GM23338 (cell line): ENCODE measurements around the gene KIF24. TPM values are rescaled to one million over a fixed set of nuclear protein-coding genes. Genes with fewer than 3 reads are reported as not detected.

Experiments
- ATAC-seq: fragments of 200-7000 bp; cut with Tn5 transposase; 3 replicates; pipeline ENCODE4 v1.9.1; 2020
- DNase-seq: peaks from one replicate; pipeline ENCODE4 v3.0.0-alpha.2; 2015; ENCODE audit warnings: low spot score
- H2AFZ ChIP-seq: fragments of 200-600 bp; sonication (generic); 2 replicates; pipeline ENCODE4 v1.8.0; 2016; ENCODE audit warnings: antibody characterized with exemption, mild to moderate bottlenecking, moderate library complexity
- H3F3A ChIP-seq: fragments of 200-600 bp; sonication (generic); replicated peaks from 2 replicates; pipeline ENCODE4 v1.8.0; 2017; ENCODE audit warnings: antibody characterized with exemption, mixed run types, low read depth
- H3K27ac ChIP-seq: fragments of 200-600 bp; sonication (generic); 2 replicates; pipeline ENCODE4 v1.6.1; 2016; ENCODE audit warnings: low read depth
- H3K27me3 ChIP-seq: fragments of 200-600 bp; sonication (generic); 2 replicates; pipeline ENCODE4 v1.8.0; 2016; ENCODE audit warnings: mild to moderate bottlenecking, mixed run types, moderate library complexity; ENCODE audit not compliant: insufficient read depth
- H3K36me3 ChIP-seq: fragments of 200-600 bp; sonication (generic); 2 replicates; pipeline ENCODE4 v1.8.0; 2016; ENCODE audit warnings: mild to moderate bottlenecking; ENCODE audit not compliant: insufficient read depth
- H3K4me1 ChIP-seq: fragments of 200-600 bp; sonication (generic); 2 replicates; pipeline ENCODE4 v1.8.0; 2016; ENCODE audit warnings: mild to moderate bottlenecking, moderate library complexity; ENCODE audit not compliant: insufficient read depth
- H3K4me2 ChIP-seq: fragments of 200-600 bp; sonication (generic); 2 replicates; pipeline ENCODE4 v1.7.1; 2017; ENCODE audit warnings: mixed run types
- H3K4me3 ChIP-seq: fragments of 200-600 bp; sonication (generic); 2 replicates; pipeline ENCODE4 v1.6.1; 2016; ENCODE audit warnings: mixed run types
- H3K79me2 ChIP-seq: fragments of 200-600 bp; sonication (generic); replicated peaks from 2 replicates; pipeline ENCODE4 v1.8.0; 2017; ENCODE audit warnings: mild to moderate bottlenecking; ENCODE audit not compliant: insufficient read depth
- H3K9me2 ChIP-seq: fragments of 200-600 bp; sonication (generic); 2 replicates; pipeline ENCODE4 v1.8.0; 2017; ENCODE audit not compliant: insufficient read depth
- H4K20me1 ChIP-seq: fragments of 200-600 bp; sonication (generic); replicated peaks from 2 replicates; pipeline ENCODE4 v1.8.0; 2017; ENCODE audit warnings: mild to moderate bottlenecking; ENCODE audit not compliant: insufficient read depth
- H3K27ac Mint-ChIP-seq: 2 replicates; pipeline ENCODE4 v1.8.0; 2020; ENCODE audit warnings: inconsistent platforms, mild to moderate bottlenecking, moderate library complexity, mixed read lengths
- H3K27me3 Mint-ChIP-seq: 3 replicates; pipeline ENCODE4 v1.8.0; 2022; ENCODE audit warnings: low read depth, mild to moderate bottlenecking, moderate library complexity, mixed read lengths, inconsistent platforms; ENCODE audit not compliant: insufficient read depth, poor library complexity
- H3K36me3 Mint-ChIP-seq: 3 replicates; pipeline ENCODE4 v1.8.0; 2021; ENCODE audit warnings: low read depth, mild to moderate bottlenecking, inconsistent platforms, moderate library complexity, mixed read lengths
- H3K4me1 Mint-ChIP-seq: 3 replicates; pipeline ENCODE4 v1.8.0; 2020; ENCODE audit warnings: mild to moderate bottlenecking, inconsistent platforms, mixed read lengths
- H3K4me3 Mint-ChIP-seq: 3 replicates; pipeline ENCODE4 v1.8.0; 2021; ENCODE audit warnings: moderate library complexity, mild to moderate bottlenecking, inconsistent platforms, mixed read lengths
- H3K9me3 Mint-ChIP-seq: 3 replicates; pipeline ENCODE4 v1.8.0; 2020; ENCODE audit warnings: moderate library complexity, mild to moderate bottlenecking, inconsistent platforms, mixed read lengths
- CREB1 ChIP-seq: fragments of 250-450 bp; sonication (Bioruptor Pico); IDR thresholded peaks from 2 replicates; pipeline ENCODE4 v1.5.0; 2020; ENCODE audit warnings: low read depth, mild to moderate bottlenecking, moderate library complexity
- ETS1 ChIP-seq: IDR thresholded peaks from 2 replicates; pipeline ENCODE4 v1.6.1; 2016; ENCODE audit warnings: antibody characterized with exemption
- EZH2 ChIP-seq: fragments of 200-600 bp; sonication (generic); IDR thresholded peaks from one replicate; pipeline ENCODE4 v1.8.0; 2017; ENCODE audit warnings: antibody characterized with exemption, mild to moderate bottlenecking, low read depth; ENCODE audit not compliant: unreplicated experiment
- EZH2phosphoT487 ChIP-seq: fragments of 200-600 bp; sonication (generic); IDR thresholded peaks from one replicate; pipeline ENCODE4 v1.8.1; 2018; ENCODE audit warnings: antibody characterized with exemption; ENCODE audit not compliant: unreplicated experiment
- JUNB ChIP-seq: IDR thresholded peaks from one replicate; pipeline ENCODE4 v1.6.1; 2016; ENCODE audit warnings: antibody characterized with exemption; ENCODE audit not compliant: unreplicated experiment
- NANOG ChIP-seq: IDR thresholded peaks from 2 replicates; pipeline ENCODE4 v1.6.1; 2016; ENCODE audit warnings: antibody characterized with exemption, borderline replicate concordance
- POLR2AphosphoS5 ChIP-seq: IDR thresholded peaks from 2 replicates; pipeline ENCODE4 v1.6.1; 2016; ENCODE audit warnings: antibody characterized with exemption, low read depth
- REST ChIP-seq: IDR thresholded peaks from one replicate; pipeline ENCODE4 v1.6.1; 2018; ENCODE audit warnings: antibody characterized with exemption; ENCODE audit not compliant: unreplicated experiment
- STAT1 ChIP-seq: IDR thresholded peaks from one replicate; pipeline ENCODE4 v1.6.1; 2016; ENCODE audit warnings: antibody characterized with exemption; ENCODE audit not compliant: unreplicated experiment
- ZNF114 ChIP-seq: fragments of 250-450 bp; sonication (Bioruptor Pico); IDR thresholded peaks from 2 replicates; pipeline ENCODE4 v1.5.0; 2020; ENCODE audit warnings: mild to moderate bottlenecking, moderate library complexity
- ZNF331 ChIP-seq: fragments of 250-450 bp; sonication (Bioruptor Pico); IDR thresholded peaks from 2 replicates; pipeline ENCODE4 v1.5.0; 2020; ENCODE audit warnings: low read depth, mild to moderate bottlenecking, moderate library complexity
- ZNF462 ChIP-seq: fragments of 250-450 bp; sonication (Bioruptor Pico); IDR thresholded peaks from 2 replicates; pipeline ENCODE4 v1.5.0; 2020; ENCODE audit warnings: mild to moderate bottlenecking, moderate library complexity
- polyA plus RNA-seq: library from polyadenylated mRNA; unstranded; fragments of >200 nt; fragmentation: Nextera tagmentation; extraction: Ambion mirVana; gene quantifications from 2 replicates; pipeline ENCODE4 v1.2.1, GENCODE V29; 2016
- total RNA-seq: library from RNA; depleted of rRNA; stranded (reverse); fragments of >200 nt; shearing (Covaris generic); gene quantifications from 2 replicates; pipeline ENCODE4 v1.2.3, GENCODE V29; 2014
- TF ChIP-seq, protein P1 (sequence below), 2 experiments: fragments of 200-600 bp in 1 of 2; sonication (generic) in 1 of 2; conservative IDR thresholded peaks; 2 replicates each; pipeline versions ENCODE4 v1.5.1 to v1.6.1; 2016 to 2017; ENCODE audit warnings: antibody characterized with exemption in 2 of 2, low read depth in 2 of 2, mild to moderate bottlenecking in 2 of 2, moderate library complexity in 1 of 2

Gene KIF24
- total and polyA plus RNA-seq, 2 experiments from 2014 or later: 1.3 to 4.4 TPM

GRCh38 chr9:34279411-34279810 is 49.7 kb downstream of the KIF24 start:
- Mint-ChIP-seq H3K4me1 (no peaks in the 10 kb centered on the region), H3K9me3 (no peaks in the 10 kb centered on the region), H3K27ac (no peak overlapping the region), H3K27me3 (peaks cover 2% of the 10 kb centered on the region), H3K4me3 (no peak overlapping the region), H3K36me3 (no peaks in the 10 kb centered on the region)
- TF ChIP-seq EZH2phosphoT487 (no peak), ZNF331 (CRISPR knock-in tag) (no peak), NANOG (no peak), CREB1 (CRISPR knock-in tag) (no peak), JUNB (no peak), ZNF462 (CRISPR knock-in tag) (no peak), EZH2 (no peak), STAT1 (no peak), POLR2AphosphoS5 (no peak), ETS1 (no peak), REST (no peak), ZNF114 (CRISPR knock-in tag) (no peak)
- TF ChIP-seq, protein P1, sequence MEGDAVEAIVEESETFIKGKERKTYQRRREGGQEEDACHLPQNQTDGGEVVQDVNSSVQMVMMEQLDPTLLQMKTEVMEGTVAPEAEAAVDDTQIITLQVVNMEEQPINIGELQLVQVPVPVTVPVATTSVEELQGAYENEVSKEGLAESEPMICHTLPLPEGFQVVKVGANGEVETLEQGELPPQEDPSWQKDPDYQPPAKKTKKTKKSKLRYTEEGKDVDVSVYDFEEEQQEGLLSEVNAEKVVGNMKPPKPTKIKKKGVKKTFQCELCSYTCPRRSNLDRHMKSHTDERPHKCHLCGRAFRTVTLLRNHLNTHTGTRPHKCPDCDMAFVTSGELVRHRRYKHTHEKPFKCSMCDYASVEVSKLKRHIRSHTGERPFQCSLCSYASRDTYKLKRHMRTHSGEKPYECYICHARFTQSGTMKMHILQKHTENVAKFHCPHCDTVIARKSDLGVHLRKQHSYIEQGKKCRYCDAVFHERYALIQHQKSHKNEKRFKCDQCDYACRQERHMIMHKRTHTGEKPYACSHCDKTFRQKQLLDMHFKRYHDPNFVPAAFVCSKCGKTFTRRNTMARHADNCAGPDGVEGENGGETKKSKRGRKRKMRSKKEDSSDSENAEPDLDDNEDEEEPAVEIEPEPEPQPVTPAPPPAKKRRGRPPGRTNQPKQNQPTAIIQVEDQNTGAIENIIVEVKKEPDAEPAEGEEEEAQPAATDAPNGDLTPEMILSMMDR (conservative IDR thresholded peaks at IDR 0.05; ENCODE audit: low read depth in 2 of 2): no peak
- Histone ChIP-seq H3K27ac (no peak overlapping the region), H4K20me1 (no peaks in the 10 kb centered on the region), H3K4me3 (no peak overlapping the region), H3F3A (no peaks in the 10 kb centered on the region), H3K9me2 (no peaks in the 10 kb centered on the region), H3K36me3 (no peaks in the 10 kb centered on the region), H3K27me3 (no peaks in the 10 kb centered on the region), H2AFZ (no peak overlapping the region), H3K4me1 (no peaks in the 10 kb centered on the region), H3K79me2 (no peaks in the 10 kb centered on the region), H3K4me2 (no peak overlapping the region)
- no peak for ATAC-seq
- no peak for DNase-seq
